HG02970 (cell line): ENCODE results near the gene GOLGA6L25.
"Not testable (repeated sequence)": the region's sequence is repeated elsewhere in the genome, so short reads cannot be mapped to it uniquely, and the experiment has no call there.

Experiments
- ATAC-seq: cut with Tn5 transposase; IDR thresholded peaks from one replicate; pipeline ENCODE4 v1.9.1; 2021; ENCODE audit warnings: mild to moderate bottlenecking, moderate library complexity, moderate number of reproducible peaks; ENCODE audit not compliant: unreplicated experiment, low FRiP score

The GOLGA6L25 gene, protein sequence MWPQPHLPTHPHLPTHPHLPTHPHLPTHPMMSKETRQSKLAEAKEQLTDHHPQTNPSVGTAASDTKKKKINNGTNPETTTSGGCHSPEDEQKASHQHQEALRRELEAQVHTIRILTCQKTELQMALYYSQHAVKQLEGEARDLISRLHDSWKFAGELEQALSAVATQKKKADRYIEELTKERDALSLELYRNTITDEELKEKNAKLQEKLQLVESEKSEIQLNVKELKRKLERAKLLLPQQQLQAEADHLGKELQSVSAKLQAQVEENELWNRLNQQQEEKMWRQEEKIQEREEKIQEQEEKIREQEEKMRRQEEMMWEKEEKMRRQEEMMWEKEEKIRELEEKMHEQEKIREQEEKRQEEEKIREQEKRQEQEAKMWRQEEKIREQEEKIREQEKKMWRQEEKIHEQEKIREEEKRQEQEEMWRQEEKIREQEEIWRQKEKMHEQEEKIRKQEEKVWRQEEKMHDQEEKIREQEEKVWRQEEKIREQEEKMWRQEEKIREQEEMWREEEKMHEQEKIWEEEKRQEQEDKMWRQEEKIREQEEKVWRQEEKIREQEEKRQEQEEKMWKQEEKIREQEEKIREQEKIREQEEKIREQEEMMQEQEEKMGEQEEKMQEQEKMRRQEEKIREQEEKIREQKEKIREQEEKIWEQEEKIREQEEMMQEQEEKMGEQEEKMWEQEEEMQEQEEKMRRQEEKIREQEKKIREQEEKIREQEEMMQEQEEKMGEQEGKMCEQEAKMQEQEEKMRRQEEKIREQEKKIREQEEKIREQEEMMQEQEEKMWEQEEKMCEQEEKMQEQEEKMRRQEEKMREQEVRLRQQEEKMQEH

DNA sequence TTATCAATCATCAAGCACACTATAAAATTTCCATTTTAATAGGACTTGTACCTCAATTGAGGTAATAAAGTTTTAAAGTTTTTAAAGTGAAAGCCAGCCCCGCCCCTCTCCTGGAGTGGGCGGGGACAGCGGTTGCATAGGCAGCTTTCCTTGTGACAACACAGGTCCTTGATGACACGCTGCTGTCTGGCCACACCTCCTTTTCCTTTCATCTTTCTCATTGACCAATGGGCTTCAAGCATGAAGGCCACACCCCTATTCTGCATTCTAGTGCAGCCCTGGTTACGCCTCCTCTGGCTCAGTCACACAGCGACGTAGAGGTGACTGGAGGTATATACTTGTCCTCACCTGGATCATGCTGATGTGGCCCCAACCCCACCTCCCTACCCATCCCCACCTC is at the start of gene GOLGA6L25:
TSS of gene GOLGA6L25 (plus strand) at position 301 of the 400 bp plus-strand sequence. CDS start at position 362, 61 bp downstream.
- ATAC-seq = not testable (repeated sequence)

DNA sequence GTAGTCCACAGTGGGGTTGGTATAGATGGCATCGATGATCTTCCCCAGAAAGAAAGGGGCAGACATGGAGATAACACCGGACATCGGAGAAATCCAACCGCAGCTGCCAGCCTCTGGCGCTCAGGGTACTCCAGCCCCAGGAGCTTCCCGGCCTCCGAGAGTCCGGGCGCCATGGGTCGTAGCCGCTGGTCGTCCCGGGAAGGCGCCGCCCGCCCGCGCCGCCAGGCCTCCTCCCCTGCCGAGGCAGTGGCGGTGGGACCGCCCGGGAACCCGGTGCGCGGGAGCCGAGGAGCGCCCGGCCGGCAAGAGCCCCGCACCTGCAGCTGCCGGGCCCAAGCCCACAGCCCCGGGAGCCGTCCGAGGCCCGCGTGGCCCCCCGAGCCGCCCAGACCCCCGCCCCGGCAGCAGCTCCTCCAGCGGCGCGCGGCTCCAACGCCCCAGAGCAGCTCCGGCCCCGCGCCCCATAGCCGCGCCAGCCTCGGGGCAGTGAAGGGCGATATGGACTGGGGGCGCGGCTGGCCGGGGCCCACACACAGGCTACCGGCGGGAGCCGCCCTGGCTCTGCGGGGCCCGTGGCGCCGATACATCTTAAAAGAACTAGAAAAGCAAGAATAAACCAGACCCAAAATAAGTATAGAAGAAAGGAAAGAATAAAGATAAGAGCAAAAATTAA is 45.0 kb upstream of the GOLGA6L25 start:
- ATAC-seq = not testable (repeated sequence)

DNA sequence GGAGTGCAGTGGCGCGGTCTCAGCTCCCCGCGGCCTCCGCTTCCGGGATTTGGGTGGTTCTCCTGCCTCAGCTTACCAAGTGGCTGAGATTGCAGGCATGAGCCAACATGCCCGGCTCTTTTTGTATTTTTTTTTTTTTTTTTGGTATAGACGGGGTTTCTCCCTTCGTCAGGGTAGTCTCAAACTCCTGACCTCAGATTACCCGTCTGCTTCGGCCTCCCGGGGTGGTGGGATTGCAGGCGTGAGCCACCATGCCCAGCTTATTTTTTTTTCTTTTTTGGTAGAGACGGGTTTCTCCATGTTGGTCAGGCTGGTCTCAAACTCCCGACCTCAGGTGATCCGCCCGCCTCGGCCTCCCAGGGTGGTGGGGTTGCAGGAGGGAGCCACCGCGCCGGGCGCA is 39.2 kb upstream of the GOLGA6L25 start:
- ATAC-seq = not testable (repeated sequence)

DNA sequence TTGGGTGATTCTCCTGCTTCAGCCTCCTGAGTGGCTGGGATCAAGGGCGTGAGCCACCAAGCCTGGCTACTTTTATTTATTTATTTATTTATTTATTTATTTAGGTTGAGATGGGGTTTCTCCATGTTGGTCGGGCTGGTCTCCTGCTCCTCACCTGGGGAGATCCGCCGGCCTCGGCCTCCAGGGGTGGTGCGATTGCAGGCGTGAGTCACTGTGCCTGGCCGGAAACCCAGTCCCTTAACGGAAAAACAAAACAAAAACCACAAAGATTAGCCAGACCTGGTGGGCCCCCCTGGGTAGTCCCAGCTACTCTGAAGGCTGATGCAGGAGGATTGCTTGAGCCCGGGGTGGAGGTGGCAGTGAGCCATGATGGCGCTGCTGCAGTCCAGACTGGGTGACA is 38.2 kb upstream of the GOLGA6L25 start:
- ATAC-seq = not testable (repeated sequence)

DNA sequence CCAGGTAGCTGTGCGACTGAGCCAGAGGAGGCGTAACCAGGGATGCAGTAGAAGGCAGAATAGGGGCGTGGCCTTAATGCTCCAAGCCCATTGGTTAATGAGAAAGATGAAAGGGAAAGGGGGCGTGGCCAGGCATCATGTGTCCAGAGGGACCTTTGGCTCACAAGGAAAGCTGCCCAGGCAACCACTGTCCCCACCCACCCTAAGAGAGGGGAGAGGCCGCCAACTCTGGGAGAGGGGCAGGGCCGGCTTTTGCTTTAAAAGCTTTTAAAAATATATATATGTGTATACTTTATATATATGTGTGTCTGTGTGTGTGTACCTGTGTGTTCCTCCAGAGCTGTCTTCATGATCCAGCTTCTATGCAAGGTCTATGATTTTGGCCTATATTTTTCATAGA is 20.4 kb upstream of the GOLGA6L25 start, which contains the start of gene GOLGA8G:
TSS of gene GOLGA8G (minus strand) at position 18 of the 400 bp plus-strand sequence. CDS start 62 bp downstream, outside the sequence.
- ATAC-seq = not testable (repeated sequence)

DNA sequence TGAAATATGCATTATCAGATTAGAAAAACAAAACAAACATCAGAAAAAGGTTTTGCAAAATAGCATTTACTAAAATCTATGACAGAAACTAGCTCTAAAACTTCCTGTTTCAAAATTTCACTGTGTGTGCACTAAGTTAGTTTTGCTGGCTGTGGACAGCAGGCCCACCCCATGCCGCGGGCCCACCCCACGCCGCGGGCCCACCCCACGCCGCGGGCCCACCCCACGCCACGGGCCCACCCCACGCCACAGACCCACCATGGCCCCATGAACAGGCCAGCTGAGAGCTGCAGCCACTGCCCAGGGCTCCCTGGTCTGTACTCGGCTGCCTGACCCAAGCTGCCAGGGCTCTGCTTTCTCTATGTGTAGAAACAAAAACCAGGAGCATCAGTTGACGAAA is 20.0 kb downstream of the GOLGA6L25 start:
- not testable (repeated sequence) for ATAC-seq

DNA sequence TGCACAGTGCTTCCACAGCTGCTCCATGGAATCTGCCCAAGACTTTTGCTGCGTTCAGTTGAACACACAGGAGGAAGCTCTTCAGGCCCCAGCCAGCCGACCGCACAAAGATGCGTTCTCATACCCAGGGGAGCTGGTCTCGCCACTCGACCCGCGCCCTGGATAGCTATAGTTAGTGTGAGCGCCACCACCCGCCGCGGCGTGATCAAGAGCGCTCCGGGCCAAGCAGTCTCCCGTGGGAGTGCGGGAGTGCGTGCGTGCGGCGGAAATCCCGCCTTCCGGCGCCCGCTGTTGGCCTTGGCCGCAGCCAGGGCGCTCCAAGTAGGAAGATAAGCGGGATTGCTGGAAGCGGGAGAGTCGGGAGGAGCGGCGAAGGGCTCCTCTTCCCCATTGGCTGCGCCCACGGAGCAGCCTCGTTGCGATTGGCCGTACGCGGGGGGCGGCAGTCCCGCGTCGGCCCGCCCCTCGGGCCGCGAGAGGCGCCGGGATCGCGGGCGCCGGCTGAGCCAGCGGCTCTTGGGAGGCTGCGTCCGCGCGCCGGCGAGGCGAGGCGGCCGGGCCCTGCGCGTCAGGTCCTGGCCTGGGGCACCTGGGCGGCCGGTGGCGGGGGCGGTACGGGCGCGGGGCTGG is 35.7 kb downstream of the GOLGA6L25 start:
- not testable (repeated sequence) for ATAC-seq

DNA sequence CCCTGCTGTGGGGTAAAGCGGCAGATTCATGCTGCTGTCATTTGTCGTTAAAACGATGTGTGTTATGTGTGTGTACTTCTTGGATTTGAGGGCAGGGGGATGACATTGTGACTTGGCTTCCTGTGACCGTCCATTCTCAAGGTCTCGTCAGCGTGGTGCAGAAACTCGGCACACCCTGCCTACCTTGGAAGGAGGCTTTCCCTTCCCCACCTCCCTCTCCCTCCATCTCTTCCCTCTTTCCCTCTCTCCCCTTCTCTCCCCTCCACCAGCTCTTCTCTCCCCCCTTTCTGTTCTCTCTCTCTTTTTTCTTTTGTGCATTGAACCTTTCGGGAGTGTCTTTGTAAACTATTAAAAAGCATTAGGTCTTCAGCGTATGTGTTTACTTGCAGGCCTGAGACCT is 36.4 kb downstream of the GOLGA6L25 start:
- ATAC-seq = not testable (repeated sequence)

DNA sequence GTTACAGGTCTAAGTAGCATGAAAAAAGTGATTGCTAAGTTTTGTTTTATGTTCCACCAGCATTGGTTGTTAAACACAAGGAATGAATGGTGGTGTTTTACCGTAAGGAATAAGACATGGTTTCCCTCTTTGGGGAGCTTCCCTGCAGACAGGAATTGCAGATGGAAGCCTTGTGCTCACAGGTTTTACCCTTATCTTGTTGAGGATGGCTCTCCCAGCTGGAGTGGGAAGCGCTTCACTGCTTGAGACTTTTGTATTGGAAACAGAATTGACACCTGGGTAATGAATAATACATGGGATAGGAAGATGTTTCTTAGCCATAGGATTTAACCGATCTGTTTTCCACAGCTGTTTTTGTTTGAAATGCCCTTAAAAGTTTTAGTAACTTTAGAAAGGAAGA is 39.0 kb downstream of the GOLGA6L25 start:
- not testable (repeated sequence) for ATAC-seq

DNA sequence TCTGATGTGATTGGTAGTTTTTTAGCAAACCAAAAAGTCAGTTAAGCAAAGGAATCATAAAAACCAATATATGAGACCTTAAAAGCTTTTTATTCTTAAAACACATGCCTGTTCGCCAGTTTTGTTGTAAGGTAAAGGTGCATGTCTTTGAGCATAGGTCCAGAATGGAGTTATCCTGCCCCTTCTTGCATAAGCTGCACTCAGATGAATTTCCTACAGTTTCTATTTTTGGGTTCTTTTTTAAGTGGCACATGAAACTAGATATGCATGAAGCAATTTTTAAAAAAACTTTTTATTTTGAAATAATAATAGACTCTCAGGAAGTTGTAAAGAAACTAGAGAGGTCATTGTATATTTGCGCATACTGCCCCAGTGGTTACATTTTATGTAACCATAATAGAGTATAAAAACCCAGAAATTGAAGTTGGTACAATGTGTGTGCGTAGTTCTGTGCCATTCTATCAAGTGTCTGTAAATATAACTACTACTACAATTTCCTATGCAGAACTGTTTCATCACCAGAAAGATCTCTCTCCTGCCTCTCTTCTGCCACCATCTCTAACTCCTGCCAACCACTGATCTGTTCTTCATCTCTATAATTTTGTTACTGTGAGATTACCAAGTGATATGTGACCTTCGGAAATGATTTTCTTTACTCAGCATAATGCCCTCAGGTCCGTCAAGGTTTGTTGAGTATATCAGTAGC is 40.2 kb downstream of the GOLGA6L25 start:
- ATAC-seq = not testable (repeated sequence)

DNA sequence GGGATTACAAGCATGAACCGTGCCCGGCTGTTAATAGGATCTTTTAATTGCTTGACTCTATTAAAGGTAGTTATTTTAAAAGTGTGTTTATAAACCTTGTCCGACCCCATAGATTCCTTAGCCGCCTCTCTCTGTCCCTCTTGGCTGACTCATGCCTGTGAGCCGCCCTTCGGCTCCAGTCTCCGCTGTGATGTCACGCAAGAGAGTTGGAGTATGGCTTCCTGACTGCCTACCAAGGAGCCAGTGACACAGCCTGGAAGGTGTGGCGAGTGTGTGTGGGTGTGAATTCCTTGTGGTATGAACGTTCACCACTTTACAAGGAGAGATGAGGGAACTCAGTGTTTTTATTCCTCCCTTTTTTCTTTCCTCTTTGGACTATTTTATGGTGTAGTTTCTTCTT is 44.1 kb downstream of the GOLGA6L25 start:
- not testable (repeated sequence) for ATAC-seq

DNA sequence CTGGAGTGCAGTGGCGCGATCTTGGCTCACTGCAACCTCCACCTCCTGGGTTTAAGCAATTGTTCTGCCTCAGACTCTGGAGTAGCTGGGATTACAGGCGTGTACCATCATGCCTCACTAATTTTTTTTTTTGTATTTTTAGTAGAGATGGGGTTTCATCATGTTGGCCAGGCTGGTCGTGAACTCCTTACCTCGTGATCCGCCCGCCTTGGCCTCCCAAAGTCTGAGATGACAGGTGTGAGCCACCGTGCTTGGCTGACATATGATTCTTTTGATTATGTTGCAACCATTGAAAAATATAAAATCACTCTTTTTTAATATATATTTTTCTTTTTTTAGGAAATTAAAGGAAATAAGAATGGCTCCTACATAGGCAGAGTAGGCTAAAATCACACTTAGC is 44.8 kb downstream of the GOLGA6L25 start:
- ATAC-seq = not testable (repeated sequence)

DNA sequence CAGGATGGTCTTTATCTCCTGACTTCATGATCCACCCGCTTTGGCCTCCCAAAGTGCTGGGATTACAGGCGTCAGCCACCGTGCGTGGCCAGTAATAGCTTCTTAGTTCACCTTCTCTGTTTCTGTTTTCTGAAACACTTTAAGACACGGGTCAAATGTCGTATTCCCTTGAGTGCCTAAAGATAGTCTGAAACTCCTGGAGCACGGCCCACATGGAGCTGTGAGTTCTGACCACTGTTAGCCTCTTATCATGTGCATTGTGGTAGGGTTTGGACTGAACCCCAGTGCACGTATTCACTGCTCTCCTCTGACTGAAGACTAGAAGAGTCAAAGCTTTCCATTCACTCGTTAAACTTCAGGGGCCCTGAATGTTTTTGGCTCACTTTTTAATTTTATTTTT is 48.8 kb downstream of the GOLGA6L25 start:
- ATAC-seq = not testable (repeated sequence)
